Measurements from ENCODE around the gene SUCLG1.

SUCLG1 gene

GRCh38 chr2:84461310-84461709 is 2.2 kb upstream of the SUCLG1 start:
- DNase-seq (ENCODE audit: low spot score) = no peak

- no peak for DNase-seq (ENCODE audit: low spot score)
Observed at GRCh38 chr2:84460670-84461069, 1.6 kb upstream of the SUCLG1 start.

GRCh38 chr2:84459944-84460429 is 907 bp upstream of the SUCLG1 start:
- peak; percentile 30 for DNase-seq (ENCODE audit: low spot score)

- DNase-seq (ENCODE audit: low spot score) = peak; percentile 19
Observed at GRCh38 chr2:84458551-84459017, 496 bp downstream of the SUCLG1 start.

GRCh38 chr2:84457686-84458085 is 1.4 kb downstream of the SUCLG1 start:
- no peak for DNase-seq (ENCODE audit: low spot score)

GRCh38 chr2:84456156-84456555 is 2.9 kb downstream of the SUCLG1 start:
- DNase-seq (ENCODE audit: low spot score) = no peak

GRCh38 chr2:84454581-84454980 is 4.5 kb downstream of the SUCLG1 start:
- no peak for DNase-seq (ENCODE audit: low spot score)

GRCh38 chr2:84452624-84453023 is 6.5 kb downstream of the SUCLG1 start:
- DNase-seq (ENCODE audit: low spot score) = no peak

- no peak for DNase-seq (ENCODE audit: low spot score)
Observed at GRCh38 chr2:84451579-84451978, 7.5 kb downstream of the SUCLG1 start.

GRCh38 chr2:84450288-84451227 is 8.5 kb downstream of the SUCLG1 start:
- DNase-seq (ENCODE audit: low spot score) = no peak

GRCh38 chr2:84449711-84450110 is 9.4 kb downstream of the SUCLG1 start:
- DNase-seq (ENCODE audit: low spot score) = no peak

GRCh38 chr2:84449055-84449454 is 10.0 kb downstream of the SUCLG1 start:
- DNase-seq (ENCODE audit: low spot score) = no peak

GRCh38 chr2:84443477-84443876 is 15.6 kb downstream of the SUCLG1 start:
- DNase-seq (ENCODE audit: low spot score) = no peak

- DNase-seq (ENCODE audit: low spot score) = no peak
Observed at GRCh38 chr2:84442888-84443287, 16.2 kb downstream of the SUCLG1 start.

GRCh38 chr2:84441505-84441904 is 17.6 kb downstream of the SUCLG1 start:
- DNase-seq (ENCODE audit: low spot score) = no peak

GRCh38 chr2:84441036-84441435 is 18.0 kb downstream of the SUCLG1 start:
- DNase-seq (ENCODE audit: low spot score) = no peak

GRCh38 chr2:84435345-84436025 is 23.6 kb downstream of the SUCLG1 start:
- no peak for DNase-seq (ENCODE audit: low spot score)

GRCh38 chr2:84429328-84429727 is 29.8 kb downstream of the SUCLG1 start:
- DNase-seq (ENCODE audit: low spot score) = no peak

GRCh38 chr2:84427235-84428138 is 31.6 kb downstream of the SUCLG1 start:
- no peak for DNase-seq (ENCODE audit: low spot score)

- no peak for DNase-seq (ENCODE audit: low spot score)
Observed at GRCh38 chr2:84425310-84425709, 33.8 kb downstream of the SUCLG1 start.

GRCh38 chr2:84424152-84424551 is 34.9 kb downstream of the SUCLG1 start:
- peak; percentile 30 for DNase-seq (ENCODE audit: low spot score)

- DNase-seq (ENCODE audit: low spot score) = no peak
Observed at GRCh38 chr2:84421791-84422190, 37.3 kb downstream of the SUCLG1 start.

Measured in RKO (cell line).